ENCODE results near the gene ZNF846.
"Not testable (repeated sequence)": the region's sequence is repeated elsewhere in the genome, so short reads cannot be mapped to it uniquely, and the experiment has no call there.

The ZNF846 gene

GRCh38 chr19:9782338-9782737, 13.8 kb upstream of the ZNF846 start:
- no peak for DNase-seq

GRCh38 chr19:9757544-9758501, 10.7 kb downstream of the ZNF846 start:
- DNase-seq: no peak

GRCh38 chr19:9752701-9753443, 15.7 kb downstream of the ZNF846 start:
- DNase-seq: no peak

GRCh38 chr19:9751446-9751845, 17.1 kb downstream of the ZNF846 start:
- no peak for DNase-seq

GRCh38 chr19:9741476-9742171, 26.9 kb downstream of the ZNF846 start:
- DNase-seq: no peak

- DNase-seq: no peak
These were observed 32.6 kb downstream of the ZNF846 start for GRCh38 chr19:9735986-9736385.

- not testable (repeated sequence) for DNase-seq
These were observed 38.5 kb downstream of the ZNF846 start for GRCh38 chr19:9730056-9730455.

GRCh38 chr19:9729162-9729561, 39.4 kb downstream of the ZNF846 start:
- no peak for DNase-seq

GRCh38 chr19:9727644-9728043, 40.9 kb downstream of the ZNF846 start:
- no peak for DNase-seq

GRCh38 chr19:9725508-9726201, 42.9 kb downstream of the ZNF846 start:
- not testable (repeated sequence) for DNase-seq

- no peak for DNase-seq
These were observed 44.4 kb downstream of the ZNF846 start for GRCh38 chr19:9724157-9724556.

GRCh38 chr19:9721861-9722260, 46.7 kb downstream of the ZNF846 start:
- DNase-seq: no peak

- no peak for DNase-seq
These were observed 48.0 kb downstream of the ZNF846 start for GRCh38 chr19:9720541-9720940.

GRCh38 chr19:9711815-9712214, 56.7 kb downstream of the ZNF846 start:
- DNase-seq: no peak

- DNase-seq: no peak
These were observed 59.2 kb downstream of the ZNF846 start for GRCh38 chr19:9709305-9709704.

- DNase-seq: no peak
These were observed 62.7 kb downstream of the ZNF846 start for GRCh38 chr19:9705836-9706235.

- DNase-seq: no peak
These were observed 66.4 kb downstream of the ZNF846 start for GRCh38 chr19:9702186-9702585.

Data from DMS153 (cell line).